Liver (tissue), 9 donors: ENCODE measurements around the gene LARGE1. TPM values are rescaled to one million over a fixed set of nuclear protein-coding genes. Genes with fewer than 3 reads are reported as not detected.

Source experiments
- DNase-seq: peaks from one replicate; pipeline ENCODE4 v3.0.0-alpha.2; 2017; ENCODE audit warnings: low spot score
- H3K27ac ChIP-seq, 2 donors: one replicate each; pipeline ENCODE4 v1.7.0; 2013; ENCODE audit warnings: inconsistent platforms in 2 of 2, low read length in 2 of 2, control low read depth in 1 of 2, low read depth in 1 of 2, mild to moderate bottlenecking in 1 of 2
- H3K27me3 ChIP-seq, 4 donors: one replicate each; pipeline versions ENCODE4 v1.6.1 to v1.7.0; 2013; ENCODE audit warnings: low read length in 3 of 4, inconsistent platforms in 1 of 4, mild to moderate bottlenecking in 1 of 4, moderate library complexity in 1 of 4; ENCODE audit not compliant: control insufficient read depth in 4 of 4, insufficient read depth in 4 of 4
- H3K36me3 ChIP-seq, 4 donors: one replicate each; pipeline versions ENCODE4 v1.6.1 to v1.7.0; 2013; ENCODE audit warnings: low read length in 3 of 4, mild to moderate bottlenecking in 3 of 4, low read depth in 1 of 4, moderate library complexity in 1 of 4; ENCODE audit not compliant: control insufficient read depth in 4 of 4, insufficient read depth in 3 of 4
- H3K4me1 ChIP-seq, 4 donors: one replicate each; pipeline versions ENCODE4 v1.6.1 to v1.7.0; 2013; ENCODE audit warnings: low read length in 3 of 4, mild to moderate bottlenecking in 3 of 4, moderate library complexity in 1 of 4; ENCODE audit not compliant: control insufficient read depth in 4 of 4, insufficient read depth in 4 of 4
- H3K4me3 ChIP-seq, 3 donors: one replicate each; pipeline versions ENCODE4 v1.6.1 to v1.7.0; 2013; ENCODE audit warnings: low read length in 3 of 3, control low read depth in 1 of 3, low read depth in 1 of 3, mild to moderate bottlenecking in 1 of 3
- H3K9ac ChIP-seq, 2 donors: one replicate each; pipeline ENCODE4 v1.7.0; 2013; ENCODE audit warnings: low read length in 2 of 2, mild to moderate bottlenecking in 2 of 2, moderate library complexity in 2 of 2, control low read depth in 1 of 2, low read depth in 1 of 2
- H3K9me3 ChIP-seq, 4 donors: one replicate each; pipeline versions ENCODE4 v1.6.1 to v1.7.0; 2013; ENCODE audit warnings: low read length in 3 of 4; ENCODE audit not compliant: control insufficient read depth in 4 of 4
- ATF3 ChIP-seq: IDR thresholded peaks from 2 replicates; pipeline ENCODE4 v1.6.1; 2016; ENCODE audit warnings: antibody characterized with exemption
- CTCF ChIP-seq: fragments of 150-350 bp; IDR thresholded peaks from 2 replicates; pipeline ENCODE4 v1.5.1; 2017; ENCODE audit warnings: improper control_type of control experiment, low read depth, low read length; ENCODE audit not compliant: missing input control
- EGR1 ChIP-seq, 2 donors: IDR thresholded peaks; 2 replicates each; pipeline ENCODE4 v1.6.1; 2016 to 2018; ENCODE audit warnings: antibody characterized with exemption in 2 of 2, low read depth in 2 of 2
- FOXA1 ChIP-seq: IDR thresholded peaks from 2 replicates; pipeline ENCODE4 v1.6.1; 2016; ENCODE audit warnings: antibody characterized with exemption
- FOXA2 ChIP-seq: IDR thresholded peaks from 2 replicates; pipeline ENCODE4 v1.6.1; 2016; ENCODE audit warnings: antibody characterized with exemption
- HNF4A ChIP-seq, 2 donors: conservative IDR thresholded peaks; 2 replicates each; pipeline ENCODE4 v1.6.1; 2016; ENCODE audit warnings: antibody characterized with exemption in 2 of 2, mild to moderate bottlenecking in 2 of 2
- HNF4G ChIP-seq: IDR thresholded peaks from 2 replicates; pipeline ENCODE4 v1.6.1; 2016; ENCODE audit warnings: antibody characterized with exemption
- MAX ChIP-seq: IDR thresholded peaks from 2 replicates; pipeline ENCODE4 v1.6.1; 2016; ENCODE audit warnings: antibody characterized with exemption
- NR2F2 ChIP-seq: IDR thresholded peaks from 2 replicates; pipeline ENCODE4 v1.6.1; 2016; ENCODE audit warnings: antibody characterized with exemption
- RAD21 ChIP-seq, 2 donors: IDR thresholded peaks; 2 replicates each; pipeline ENCODE4 v1.6.1; 2016; ENCODE audit warnings: antibody characterized with exemption in 2 of 2, mild to moderate bottlenecking in 2 of 2
- REST ChIP-seq: IDR thresholded peaks from 2 replicates; pipeline ENCODE4 v1.6.1; 2016; ENCODE audit warnings: antibody characterized with exemption, mild to moderate bottlenecking
- SP1 ChIP-seq: IDR thresholded peaks from 2 replicates; pipeline ENCODE4 v1.6.1; 2018; ENCODE audit warnings: antibody characterized with exemption, mild to moderate bottlenecking
- TAF1 ChIP-seq: conservative IDR thresholded peaks from 2 replicates; pipeline ENCODE4 v1.6.1; 2016; ENCODE audit warnings: antibody characterized with exemption, mild to moderate bottlenecking
- YY1 ChIP-seq: IDR thresholded peaks from 2 replicates; pipeline ENCODE4 v1.6.1; 2016; ENCODE audit warnings: antibody characterized with exemption, mild to moderate bottlenecking
- WGBS: extraction: QIAGEN DNeasy Blood & Tissue Kit; methylation state at CpG from one replicate; pipeline ENCODE4 v1.1.7; 2013; 5-methylcytosine and 5-hydroxymethylcytosine counted together
- polyA plus RNA-seq, 2 donors: library from polyadenylated mRNA; stranded (reverse) in 1 of 2; unstranded in 1 of 2; fragments of 200-250 nt in 1 of 2; fragments of >200 nt in 1 of 2; fragmentation: Nextera tagmentation in 1 of 2; extraction: Ambion mirVana in 1 of 2; gene quantifications; one replicate each; pipeline versions ENCODE4 v1.2.1 to v1.2.3, GENCODE V29; 2013 to 2015
- total RNA-seq, 2 donors: library from RNA; depleted of rRNA; stranded (reverse); fragments of >200 nt; gene quantifications; one replicate each; pipeline ENCODE4 v1.2.3, GENCODE V29; 2014
- donor health status: healthy.
- donor health status: healthy.
- donor health status: healthy.
- donor health status: healthy.
- donor health status: healthy.

LARGE1 gene
- total and polyA plus RNA-seq, 4 donors = 2.3 to 14.1 (median 5.7) TPM

GRCh38 chr22:33477120-33478111 lies 442.9 kb downstream of the LARGE1 start:
- no peak overlapping the region for H3K9ac ChIP-seq
- no peak overlapping the region for H3K4me3 ChIP-seq
- 92% methylated on average over 13 of the region's 13 CpGs for WGBS
- TF ChIP-seq YY1 = no peak
- no peak for TF ChIP-seq HNF4G
- no peak for TF ChIP-seq HNF4A (conservative IDR thresholded peaks at IDR 0.05)
- no peak for TF ChIP-seq EGR1 (IDR thresholded peaks at IDR 0.05; ENCODE audit: low read depth in 2 of 2)
- no peak for TF ChIP-seq SP1
- no peak for TF ChIP-seq TAF1
- TF ChIP-seq CTCF = no peak
- no peak for TF ChIP-seq ATF3
- no peak for TF ChIP-seq REST
- no peak for TF ChIP-seq FOXA2
- TF ChIP-seq NR2F2 = no peak
- TF ChIP-seq RAD21 (IDR thresholded peaks at IDR 0.05) = no peak
- DNase-seq = no peak
- no peaks in the 10 kb centered on the region for H3K36me3 ChIP-seq
- no peaks in the 10 kb centered on the region for H3K27me3 ChIP-seq
- no peaks in the 10 kb centered on the region for H3K9me3 ChIP-seq
- H3K4me1 ChIP-seq = peaks cover 0 to 9% (median 2%) of the 10 kb centered on the region in 4 donors
- H3K27ac ChIP-seq = no peak overlapping the region

GRCh38 chr22:33476716-33477115 lies 443.6 kb downstream of the LARGE1 start:
- Histone ChIP-seq H3K4me1 (peaks cover 0 to 4% (median 2%) of the 10 kb centered on the region in 4 donors), H3K27me3 (no peaks in the 10 kb centered on the region), H3K9me3 (no peaks in the 10 kb centered on the region), H3K36me3 (no peaks in the 10 kb centered on the region), H3K27ac (no peak overlapping the region), H3K4me3 (no peak overlapping the region), H3K9ac (no peak overlapping the region)
- 95% methylated on average over 13 of the region's 13 CpGs for WGBS
- TF ChIP-seq MAX = no peak
- TF ChIP-seq FOXA1 = no peak
- TF ChIP-seq RAD21 (IDR thresholded peaks at IDR 0.05) = no peak
- TF ChIP-seq EGR1 (IDR thresholded peaks at IDR 0.05; ENCODE audit: low read depth in 2 of 2) = no peak
- DNase-seq = no peak
